ENCODE results near the gene CELSR1.

The CELSR1 gene

GRCh38 chr22:46563381-46564083 lies 26.1 kb upstream of the CELSR1 start:
- Histone ChIP-seq H3K9ac (ENCODE audit: low read length in 2 of 2) (no peak overlapping the region), H3K27me3 (ENCODE audit: control insufficient read depth in 1 of 2, insufficient read depth in 2 of 2, low read length in 2 of 2) (no peaks in the 10 kb centered on the region), H3K4me1 (ENCODE audit: control insufficient read depth, insufficient read depth, low read length) (peaks cover 9% of the 10 kb centered on the region), H3K9me3 (ENCODE audit: control insufficient read depth in 2 of 2, low read length in 2 of 2) (no peaks in the 10 kb centered on the region), H3K36me3 (ENCODE audit: control insufficient read depth in 2 of 2, insufficient read depth in 2 of 2, low read length in 2 of 2) (no peaks in the 10 kb centered on the region), H3K27ac (ENCODE audit: low read length) (no peak overlapping the region), H3K4me3 (ENCODE audit: low read length in 2 of 2) (no peak overlapping the region)

DNA sequence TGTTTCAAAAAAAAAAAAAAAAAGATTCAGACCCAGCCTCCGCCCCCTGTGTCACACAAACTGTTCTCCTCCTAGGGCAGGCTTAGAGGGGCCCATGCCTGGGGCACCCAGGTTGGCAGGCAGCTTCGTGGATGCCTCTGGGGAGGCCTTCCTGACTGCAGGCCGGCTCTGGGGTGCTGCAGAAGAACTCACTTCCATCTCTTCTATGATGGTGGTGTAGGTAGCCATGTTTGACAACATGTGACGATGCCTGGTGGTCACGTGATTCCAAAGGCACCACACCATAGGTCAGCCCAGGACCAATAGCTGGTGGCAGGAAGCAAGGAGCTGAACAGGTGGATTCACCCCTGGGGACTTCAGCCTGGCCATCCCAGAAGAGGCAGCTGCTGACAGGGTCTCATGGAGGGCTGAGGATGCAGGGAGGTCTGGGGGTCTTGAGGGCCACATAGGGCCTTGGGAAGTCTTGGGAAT lies 24.1 kb upstream of the CELSR1 start:
- Histone ChIP-seq H3K27ac (ENCODE audit: low read length) (no peak overlapping the region), H3K9ac (ENCODE audit: low read length in 2 of 2) (no peak overlapping the region), H3K9me3 (ENCODE audit: control insufficient read depth in 2 of 2, low read length in 2 of 2) (peaks cover 0 to 9% of the 10 kb centered on the region in 2 donors), H3K36me3 (ENCODE audit: control insufficient read depth in 2 of 2, insufficient read depth in 2 of 2, low read length in 2 of 2) (no peaks in the 10 kb centered on the region), H3K27me3 (ENCODE audit: control insufficient read depth in 1 of 2, insufficient read depth in 2 of 2, low read length in 2 of 2) (no peaks in the 10 kb centered on the region), H3K4me3 (ENCODE audit: low read length in 2 of 2) (no peak overlapping the region), H3K4me1 (ENCODE audit: control insufficient read depth, insufficient read depth, low read length) (peaks cover 9% of the 10 kb centered on the region)

GRCh38 chr22:46560696-46561295 lies 23.4 kb upstream of the CELSR1 start:
- Histone ChIP-seq H3K27me3 (ENCODE audit: control insufficient read depth in 1 of 2, insufficient read depth in 2 of 2, low read length in 2 of 2) (no peaks in the 10 kb centered on the region), H3K9ac (ENCODE audit: low read length in 2 of 2) (no peak overlapping the region), H3K27ac (ENCODE audit: low read length) (no peak overlapping the region), H3K36me3 (ENCODE audit: control insufficient read depth in 2 of 2, insufficient read depth in 2 of 2, low read length in 2 of 2) (no peaks in the 10 kb centered on the region), H3K9me3 (ENCODE audit: control insufficient read depth in 2 of 2, low read length in 2 of 2) (peaks cover 0 to 9% of the 10 kb centered on the region in 2 donors), H3K4me1 (ENCODE audit: control insufficient read depth, insufficient read depth, low read length) (peaks cover 9% of the 10 kb centered on the region), H3K4me3 (ENCODE audit: low read length in 2 of 2) (no peak overlapping the region)

DNA sequence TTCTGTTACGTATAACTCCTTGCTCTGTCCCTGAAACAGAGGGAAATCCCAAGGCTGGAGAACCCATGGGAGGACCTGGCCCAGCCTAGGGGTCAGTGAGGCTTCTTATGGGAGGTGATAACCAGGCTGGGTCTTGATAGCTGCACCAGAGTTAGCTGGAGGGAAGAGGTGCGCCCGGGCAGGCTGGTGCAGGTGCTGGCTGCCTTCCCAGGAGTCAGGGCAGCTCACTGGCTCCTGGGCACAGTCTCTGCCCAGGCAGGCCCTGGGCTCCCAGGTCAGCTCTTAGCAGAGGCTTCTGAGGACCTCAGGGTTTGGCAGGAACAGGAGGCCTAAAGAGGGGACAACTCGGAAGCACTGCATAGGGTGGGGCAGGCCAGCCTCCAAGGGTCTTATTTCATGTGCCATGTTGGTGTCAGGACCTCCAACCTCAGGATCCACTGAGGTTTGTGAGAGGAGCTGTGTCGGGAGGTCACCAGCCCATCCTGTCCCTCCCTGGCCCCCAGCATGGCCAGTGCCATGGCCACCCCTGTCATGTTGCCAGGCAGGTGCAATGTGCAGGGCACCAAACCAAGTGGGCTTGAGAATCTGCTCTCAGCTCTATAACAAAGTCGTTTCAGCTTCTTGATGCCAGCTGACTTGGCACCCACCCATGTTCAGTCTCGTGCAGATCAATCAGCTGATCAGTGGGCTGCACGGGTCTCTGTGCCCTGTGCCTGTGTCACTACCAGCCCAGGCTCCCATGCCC lies 20.5 kb upstream of the CELSR1 start:
- Histone ChIP-seq H3K27ac (ENCODE audit: low read length) (no peak overlapping the region), H3K36me3 (ENCODE audit: control insufficient read depth in 2 of 2, insufficient read depth in 2 of 2, low read length in 2 of 2) (no peaks in the 10 kb centered on the region), H3K4me3 (ENCODE audit: low read length in 2 of 2) (no peak overlapping the region)

DNA sequence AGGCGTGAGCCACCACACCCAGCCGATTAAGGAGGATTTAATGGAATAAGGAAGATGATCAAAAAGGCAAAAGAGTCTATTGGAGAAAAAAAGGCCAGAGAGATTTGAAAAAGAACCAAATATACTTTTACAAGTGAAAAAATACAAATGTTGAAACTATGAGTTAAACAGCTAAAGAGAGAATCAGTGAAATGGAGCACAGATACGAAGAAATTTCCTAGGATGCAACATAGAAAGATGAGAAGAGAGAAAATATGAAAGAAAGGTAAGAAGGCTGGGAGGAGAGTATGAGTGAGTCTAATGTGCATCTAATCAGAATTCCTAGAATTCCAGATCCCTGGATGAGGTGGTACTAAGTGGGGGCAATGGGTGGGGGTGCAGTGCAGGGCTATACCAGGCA lies 19.4 kb upstream of the CELSR1 start:
- no peak overlapping the region for H3K9ac ChIP-seq (ENCODE audit: low read length in 2 of 2)
- no peak overlapping the region for H3K4me3 ChIP-seq (ENCODE audit: low read length in 2 of 2)
- no peaks in the 10 kb centered on the region for H3K4me1 ChIP-seq (ENCODE audit: control insufficient read depth, insufficient read depth, low read length)
- H3K27ac ChIP-seq (ENCODE audit: low read length), result no peak overlapping the region
- no peaks in the 10 kb centered on the region for H3K27me3 ChIP-seq (ENCODE audit: control insufficient read depth in 1 of 2, insufficient read depth in 2 of 2, low read length in 2 of 2)
- H3K9me3 ChIP-seq (ENCODE audit: control insufficient read depth in 2 of 2, low read length in 2 of 2), result peaks cover 0 to 15% of the 10 kb centered on the region in 2 donors
- no peaks in the 10 kb centered on the region for H3K36me3 ChIP-seq (ENCODE audit: control insufficient read depth in 2 of 2, insufficient read depth in 2 of 2, low read length in 2 of 2)

More for the DNA sequence above, 20.5 kb upstream of the CELSR1 start:
- H3K4me1 ChIP-seq (ENCODE audit: control insufficient read depth, insufficient read depth, low read length), result no peaks in the 10 kb centered on the region
- H3K27me3 ChIP-seq (ENCODE audit: control insufficient read depth in 1 of 2, insufficient read depth in 2 of 2, low read length in 2 of 2), result no peaks in the 10 kb centered on the region
- peaks cover 0 to 9% of the 10 kb centered on the region in 2 donors for H3K9me3 ChIP-seq (ENCODE audit: control insufficient read depth in 2 of 2, low read length in 2 of 2)
- no peak overlapping the region for H3K9ac ChIP-seq (ENCODE audit: low read length in 2 of 2)

- Histone ChIP-seq H3K27me3 (ENCODE audit: control insufficient read depth in 1 of 2, insufficient read depth in 2 of 2, low read length in 2 of 2) (no peaks in the 10 kb centered on the region), H3K27ac (ENCODE audit: low read length) (no peak overlapping the region)
Measured at GRCh38 chr22:46553189-46553588, 15.8 kb upstream of the CELSR1 start.

GRCh38 chr22:46551996-46552395 lies 14.6 kb upstream of the CELSR1 start:
- H3K27me3 ChIP-seq (ENCODE audit: control insufficient read depth in 1 of 2, insufficient read depth in 2 of 2, low read length in 2 of 2), result no peaks in the 10 kb centered on the region
- no peaks in the 10 kb centered on the region for H3K36me3 ChIP-seq (ENCODE audit: control insufficient read depth in 2 of 2, insufficient read depth in 2 of 2, low read length in 2 of 2)
- H3K9me3 ChIP-seq (ENCODE audit: control insufficient read depth in 2 of 2, low read length in 2 of 2), result peaks cover 0 to 11% of the 10 kb centered on the region in 2 donors
- no peak overlapping the region for H3K27ac ChIP-seq (ENCODE audit: low read length)
- H3K9ac ChIP-seq (ENCODE audit: low read length in 2 of 2), result no peak overlapping the region
- no peak overlapping the region for H3K4me3 ChIP-seq (ENCODE audit: low read length in 2 of 2)
- H3K4me1 ChIP-seq (ENCODE audit: control insufficient read depth, insufficient read depth, low read length), result peaks cover 24% of the 10 kb centered on the region

More at GRCh38 chr22:46553189-46553588, 15.8 kb upstream of the CELSR1 start:
- Histone ChIP-seq H3K9me3 (ENCODE audit: control insufficient read depth in 2 of 2, low read length in 2 of 2) (peaks cover 0 to 15% of the 10 kb centered on the region in 2 donors), H3K4me1 (ENCODE audit: control insufficient read depth, insufficient read depth, low read length) (peaks cover 14% of the 10 kb centered on the region), H3K36me3 (ENCODE audit: control insufficient read depth in 2 of 2, insufficient read depth in 2 of 2, low read length in 2 of 2) (no peaks in the 10 kb centered on the region), H3K4me3 (ENCODE audit: low read length in 2 of 2) (no peak overlapping the region), H3K9ac (ENCODE audit: low read length in 2 of 2) (no peak overlapping the region)

DNA sequence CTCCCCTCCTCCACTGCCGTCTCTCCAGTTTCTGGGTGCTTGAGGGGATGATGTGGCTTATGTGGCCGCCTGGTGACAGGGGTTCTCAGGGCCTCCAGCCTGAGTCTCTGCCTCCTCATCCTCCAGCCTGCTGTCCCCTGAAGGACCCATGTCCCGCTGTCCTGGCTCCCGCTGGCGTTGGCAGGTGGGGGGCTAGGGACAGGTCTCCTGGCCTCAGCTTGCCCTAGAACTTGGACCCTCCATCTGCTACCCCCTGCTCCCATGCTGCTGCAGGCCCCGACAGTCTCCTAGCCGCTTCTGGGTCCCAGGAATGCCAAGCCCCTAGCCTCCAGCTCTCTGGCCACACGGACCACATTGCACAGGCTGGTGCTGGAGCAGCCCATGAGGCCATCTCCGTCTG lies 13.9 kb upstream of the CELSR1 start:
- Histone ChIP-seq H3K27me3 (ENCODE audit: control insufficient read depth in 1 of 2, insufficient read depth in 2 of 2, low read length in 2 of 2) (no peaks in the 10 kb centered on the region), H3K4me1 (ENCODE audit: control insufficient read depth, insufficient read depth, low read length) (peaks cover 30% of the 10 kb centered on the region), H3K36me3 (ENCODE audit: control insufficient read depth in 2 of 2, insufficient read depth in 2 of 2, low read length in 2 of 2) (no peaks in the 10 kb centered on the region), H3K27ac (ENCODE audit: low read length) (no peak overlapping the region), H3K9ac (ENCODE audit: low read length in 2 of 2) (no peak overlapping the region), H3K4me3 (ENCODE audit: low read length in 2 of 2) (no peak overlapping the region), H3K9me3 (ENCODE audit: control insufficient read depth in 2 of 2, low read length in 2 of 2) (peaks cover 0 to 6% of the 10 kb centered on the region in 2 donors)

- Histone ChIP-seq H3K4me3 (ENCODE audit: low read length in 2 of 2) (no peak overlapping the region), H3K27ac (ENCODE audit: low read length) (no peak overlapping the region)
Measured at GRCh38 chr22:46549971-46550641, 12.7 kb upstream of the CELSR1 start.

DNA sequence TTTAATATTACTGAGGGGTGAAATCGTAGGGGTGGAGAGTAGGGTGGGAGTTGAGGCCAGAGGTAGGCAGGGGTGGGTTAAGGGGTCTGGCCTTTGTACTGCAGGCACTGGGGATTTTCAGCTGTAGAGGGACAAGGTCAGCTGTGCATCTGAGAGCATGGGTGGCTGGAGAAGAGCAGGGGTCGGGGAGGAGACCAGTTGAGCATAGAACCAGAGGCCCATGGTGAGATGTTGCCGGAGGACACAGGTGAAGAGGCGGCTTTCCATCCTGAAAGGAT lies 12.1 kb upstream of the CELSR1 start:
- peaks cover 30% of the 10 kb centered on the region for H3K4me1 ChIP-seq (ENCODE audit: control insufficient read depth, insufficient read depth, low read length)
- H3K27ac ChIP-seq (ENCODE audit: low read length), result no peak overlapping the region
- no peaks in the 10 kb centered on the region for H3K27me3 ChIP-seq (ENCODE audit: control insufficient read depth in 1 of 2, insufficient read depth in 2 of 2, low read length in 2 of 2)
- H3K9ac ChIP-seq (ENCODE audit: low read length in 2 of 2), result no peak overlapping the region
- no peak overlapping the region for H3K4me3 ChIP-seq (ENCODE audit: low read length in 2 of 2)
- H3K9me3 ChIP-seq (ENCODE audit: control insufficient read depth in 2 of 2, low read length in 2 of 2), result peaks cover 0 to 6% of the 10 kb centered on the region in 2 donors
- no peaks in the 10 kb centered on the region for H3K36me3 ChIP-seq (ENCODE audit: control insufficient read depth in 2 of 2, insufficient read depth in 2 of 2, low read length in 2 of 2)

More at GRCh38 chr22:46549971-46550641, 12.7 kb upstream of the CELSR1 start:
- Histone ChIP-seq H3K9me3 (ENCODE audit: control insufficient read depth in 2 of 2, low read length in 2 of 2) (peaks cover 0 to 6% of the 10 kb centered on the region in 2 donors), H3K4me1 (ENCODE audit: control insufficient read depth, insufficient read depth, low read length) (peaks cover 30% of the 10 kb centered on the region), H3K27me3 (ENCODE audit: control insufficient read depth in 1 of 2, insufficient read depth in 2 of 2, low read length in 2 of 2) (no peaks in the 10 kb centered on the region), H3K9ac (ENCODE audit: low read length in 2 of 2) (no peak overlapping the region), H3K36me3 (ENCODE audit: control insufficient read depth in 2 of 2, insufficient read depth in 2 of 2, low read length in 2 of 2) (no peaks in the 10 kb centered on the region)
